Gastroesophageal sphincter (tissue), 4 donors: ENCODE data around the gene PRKG1. TPM values are rescaled to one million over a fixed set of nuclear protein-coding genes. Genes with fewer than 3 reads are reported as not detected.

Experiments used
- ATAC-seq: fragments of 150-250 bp; one replicate; pipeline ENCODE4 v1.9.1; 2016; ENCODE audit warnings: mild to moderate bottlenecking, moderate library complexity
- H3K27ac ChIP-seq, 4 donors: fragments of 200-600 bp; sonication (generic) in 3 of 4; 1 replicate in 3 of 4; 2 replicates in 1 of 4; pipeline ENCODE4 v1.5.1; 2016 to 2019
- H3K27me3 ChIP-seq: fragments of 200-600 bp; sonication (generic); one replicate; pipeline ENCODE4 v1.5.1; 2019
- H3K36me3 ChIP-seq, 2 donors: fragments of 200-600 bp; sonication (generic); one replicate each; pipeline ENCODE4 v1.5.1; 2019; ENCODE audit warnings: control low read depth in 1 of 2
- H3K4me1 ChIP-seq, 3 donors: fragments of 200-600 bp; sonication (generic); 1 replicate in 2 of 3; 2 replicates in 1 of 3; pipeline ENCODE4 v1.5.1; 2016 to 2019; ENCODE audit warnings: control low read depth in 2 of 3
- H3K4me3 ChIP-seq, 2 donors: fragments of 200-600 bp; sonication (generic); one replicate each; pipeline ENCODE4 v1.5.1; 2019; ENCODE audit warnings: mild to moderate bottlenecking in 1 of 2, moderate library complexity in 1 of 2
- H3K9me3 ChIP-seq, 3 donors: fragments of 200-600 bp; sonication (generic); one replicate each; pipeline ENCODE4 v1.5.1; 2017 to 2019; ENCODE audit warnings: control low read depth in 2 of 3
- CTCF ChIP-seq, 4 experiments: fragments of 200-600 bp in 2 of 4; fragments of 450-650 bp in 2 of 4; sonication (generic) in 1 of 4; IDR thresholded peaks; one replicate each; pipeline ENCODE4 v1.5.1; 2017 to 2019; ENCODE audit warnings: antibody characterized with exemption in 4 of 4, mild to moderate bottlenecking in 2 of 4, moderate library complexity in 2 of 4
- EP300 ChIP-seq: sonication (generic); formaldehyde crosslinking; IDR thresholded peaks from one replicate; pipeline ENCODE4 v1.6.1; 2017; ENCODE audit warnings: antibody characterized with exemption, mild to moderate bottlenecking
- POLR2A ChIP-seq, 2 donors: fragments of 450-650 bp; IDR thresholded peaks; one replicate each; pipeline ENCODE4 v1.6.1; 2017; ENCODE audit warnings: antibody characterized with exemption in 2 of 2, mild to moderate bottlenecking in 2 of 2, moderate library complexity in 1 of 2
- POLR2AphosphoS5 ChIP-seq: sonication (generic); formaldehyde crosslinking; IDR thresholded peaks from one replicate; pipeline ENCODE4 v1.6.1; 2017; ENCODE audit warnings: antibody characterized with exemption
- WGBS, 2 donors: methylation state at CpG; one replicate each; pipeline ENCODE4 v1.1.5; 2018; ENCODE audit warnings: low coverage in 1 of 2; 5-methylcytosine and 5-hydroxymethylcytosine counted together
- total RNA-seq, 4 donors: library from RNA; depleted of rRNA; stranded (reverse); fragments of >200 nt; gene quantifications; one replicate each; pipeline ENCODE4 v1.1.0, GENCODE V29; 2016

Gene PRKG1
- total RNA-seq, 4 donors from 2014 or later = 27.5 to 73.2 (median 39.2) TPM

DNA sequence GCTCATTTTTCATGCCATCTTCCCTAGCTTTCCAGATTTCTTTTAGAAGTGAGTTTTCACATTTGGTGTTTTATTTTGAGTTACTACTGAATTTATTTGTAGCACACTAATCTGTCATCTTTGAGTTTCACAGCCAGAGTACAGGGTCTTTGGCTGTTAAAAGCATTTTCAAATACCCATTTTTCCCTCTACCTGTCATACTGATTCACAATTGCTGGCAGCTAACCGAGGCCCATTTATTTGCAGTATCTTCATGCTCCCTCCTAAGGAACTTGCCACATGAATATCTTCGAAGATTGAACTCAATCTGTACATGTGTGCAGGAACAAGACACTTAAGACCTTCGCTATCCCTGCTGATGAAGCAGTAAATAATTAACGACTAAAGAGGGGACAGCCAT lies 1194.9 kb downstream of the PRKG1 start:
- TF ChIP-seq POLR2A (IDR thresholded peaks at IDR 0.05) (no peak), CTCF (IDR thresholded peaks at IDR 0.05) (no peak), EP300 (no peak), POLR2AphosphoS5 (no peak)
- H3K4me1 ChIP-seq = no peaks in the 10 kb centered on the region
- H3K9me3 ChIP-seq = no peaks in the 10 kb centered on the region
- no peak overlapping the region for H3K27ac ChIP-seq
- H3K27me3 ChIP-seq = no peaks in the 10 kb centered on the region
- H3K36me3 ChIP-seq = peaks cover 0 to 13% of the 10 kb centered on the region in 2 donors
- H3K4me3 ChIP-seq = no peak overlapping the region
- WGBS, 2 donors = 45 to 59% methylated on average over 3 to 4 of the region's 4 CpGs
- no peak for ATAC-seq

DNA sequence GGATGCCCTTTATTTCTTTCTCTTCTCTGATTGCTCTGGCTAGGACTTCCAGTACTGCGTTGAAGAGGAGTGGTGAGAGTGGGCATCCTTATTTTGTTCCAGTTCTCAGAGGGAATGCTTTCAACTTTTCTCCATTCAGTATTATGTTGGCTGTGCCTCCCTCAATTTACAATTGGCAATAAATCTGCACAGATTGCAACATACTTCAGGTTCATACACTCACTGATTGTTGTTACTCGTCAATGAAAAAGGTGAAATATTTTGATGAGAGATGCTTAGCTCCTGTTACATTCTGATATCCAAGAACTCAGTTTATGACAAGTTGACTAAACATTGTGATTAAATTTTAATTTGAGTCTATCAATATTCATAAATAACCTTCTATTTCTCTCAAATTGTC lies 1201.9 kb downstream of the PRKG1 start:
- TF ChIP-seq CTCF (IDR thresholded peaks at IDR 0.05) (no peak), POLR2AphosphoS5 (no peak), EP300 (no peak), POLR2A (IDR thresholded peaks at IDR 0.05) (no peak)
- no peak overlapping the region for H3K27ac ChIP-seq
- 65 to 100% methylated on average over 2 of the region's 2 CpGs for WGBS, 2 donors
- no peak overlapping the region for H3K4me3 ChIP-seq
- peaks cover 0 to 12% of the 10 kb centered on the region in 2 donors for H3K36me3 ChIP-seq
- no peaks in the 10 kb centered on the region for H3K4me1 ChIP-seq
- H3K9me3 ChIP-seq = no peaks in the 10 kb centered on the region
- ATAC-seq = no peak
- no peaks in the 10 kb centered on the region for H3K27me3 ChIP-seq

DNA sequence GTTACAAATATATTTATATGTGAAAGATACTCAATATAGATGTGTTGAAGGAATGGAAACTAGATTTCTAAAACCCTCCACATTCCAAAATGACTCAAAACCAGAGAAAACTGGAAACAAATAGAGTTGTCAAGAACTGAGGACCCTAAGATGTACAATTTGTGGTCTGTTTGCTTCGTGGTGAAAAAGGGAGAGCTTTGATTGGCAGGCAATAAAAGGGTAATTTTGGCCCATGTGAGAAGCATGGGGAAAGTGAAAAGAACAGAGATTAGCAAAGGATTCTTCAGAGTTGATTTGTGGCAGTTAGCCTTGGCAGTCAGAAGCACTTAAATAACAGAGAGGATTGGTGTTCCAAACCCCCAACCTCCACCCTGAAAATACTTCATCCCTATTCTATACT lies 1202.7 kb downstream of the PRKG1 start:
- Histone ChIP-seq H3K36me3 (peaks cover 0 to 4% of the 10 kb centered on the region in 2 donors), H3K27ac (no peak overlapping the region), H3K9me3 (no peaks in the 10 kb centered on the region), H3K27me3 (no peaks in the 10 kb centered on the region), H3K4me3 (no peak overlapping the region), H3K4me1 (no peaks in the 10 kb centered on the region)
- ATAC-seq = no peak
- TF ChIP-seq CTCF (IDR thresholded peaks at IDR 0.05) = no peak
- TF ChIP-seq EP300 = no peak
- 43 to 75% methylated on average over 1 of the region's 1 CpG for WGBS, 2 donors

GRCh38 chr10:52279546-52279945 lies 1205.3 kb downstream of the PRKG1 start:
- Histone ChIP-seq H3K9me3 (no peaks in the 10 kb centered on the region), H3K27me3 (no peaks in the 10 kb centered on the region), H3K27ac (no peak overlapping the region), H3K36me3 (peaks cover 0 to 7% of the 10 kb centered on the region in 2 donors), H3K4me3 (no peak overlapping the region), H3K4me1 (no peaks in the 10 kb centered on the region)
- no peak for ATAC-seq
- WGBS, 2 donors = 36 to 53% methylated on average over 3 of the region's 3 CpGs
- TF ChIP-seq CTCF (IDR thresholded peaks at IDR 0.05) = no peak
- TF ChIP-seq EP300 = no peak
- no peak for TF ChIP-seq POLR2A (IDR thresholded peaks at IDR 0.05)
- no peak for TF ChIP-seq POLR2AphosphoS5

GRCh38 chr10:52280051-52280450 lies 1205.8 kb downstream of the PRKG1 start:
- Histone ChIP-seq H3K4me3 (no peak overlapping the region), H3K27ac (no peak overlapping the region), H3K36me3 (peaks cover 0 to 7% of the 10 kb centered on the region in 2 donors), H3K4me1 (no peaks in the 10 kb centered on the region), H3K9me3 (no peaks in the 10 kb centered on the region), H3K27me3 (no peaks in the 10 kb centered on the region)
- TF ChIP-seq POLR2A (IDR thresholded peaks at IDR 0.05) (no peak), POLR2AphosphoS5 (no peak), CTCF (IDR thresholded peaks at IDR 0.05) (no peak), EP300 (no peak)
- ATAC-seq = no peak
- 77 to 79% methylated on average over 1 of the region's 1 CpG for WGBS, 2 donors
